GM13977 (cell line): ENCODE measurements around the gene PDE4D.

ENCODE experiments used
- DNase-seq: peaks from one replicate; pipeline ENCODE4 v3.0.0; 2012; ENCODE audit warnings: low spot score
- CTCF ChIP-seq: IDR thresholded peaks from 2 replicates; pipeline ENCODE4 v1.5.1; 2012; ENCODE audit warnings: mild to moderate bottlenecking, control low read depth; ENCODE audit not compliant: insufficient read depth; ENCODE audit errors: extremely low read depth, missing control alignments
- in situ Hi-C: fragments of 300-500 bp; cut with MboI; formaldehyde crosslinking; loops from one replicate; pipeline ENCODE4 v1.12.0; 2022; ENCODE audit warnings: low sequenced_read_pairs, low pct_unique_long_range_greater_than_20kb, mixed read lengths, inconsistent platforms; ENCODE audit not compliant: unreplicated experiment

Gene PDE4D

GRCh38 chr5:59484618-59485017, 408.9 kb downstream of the PDE4D start:
- in situ Hi-C loops, result no loop called here
- no peak for DNase-seq
- no peak for TF ChIP-seq CTCF

GRCh38 chr5:59483971-59484472, 409.5 kb downstream of the PDE4D start:
- TF ChIP-seq CTCF, result no peak
- no peak for DNase-seq
- in situ Hi-C loops, result no loop called here

- TF ChIP-seq CTCF, result no peak
- in situ Hi-C loops, result no loop called here
- DNase-seq, result no peak
Measured at GRCh38 chr5:59479086-59479485, 414.4 kb downstream of the PDE4D start.

- no peak for TF ChIP-seq CTCF
- in situ Hi-C loops, result no loop called here
- no peak for DNase-seq
Measured at GRCh38 chr5:59474324-59474723, 419.2 kb downstream of the PDE4D start.

- DNase-seq, result no peak
- in situ Hi-C loops, result no loop called here
- TF ChIP-seq CTCF, result no peak
Measured at GRCh38 chr5:59473611-59474010, 419.9 kb downstream of the PDE4D start.

- no peak for DNase-seq
- no peak for TF ChIP-seq CTCF
- in situ Hi-C loops, result no loop called here
Measured at GRCh38 chr5:59471463-59471862, 422.1 kb downstream of the PDE4D start.

GRCh38 chr5:59467969-59468368, 425.6 kb downstream of the PDE4D start:
- in situ Hi-C loops, result no loop called here
- TF ChIP-seq CTCF, result no peak
- DNase-seq, result no peak
